OCI-LY7 (cell line): ENCODE results near the gene DNAAF1.

Source experiments
- CTCF ChIP-seq: fragments of 200-600 bp; sonication (generic); conservative IDR thresholded peaks from 2 replicates; pipeline ENCODE4 v1.5.1; 2014; ENCODE audit warnings: mild to moderate bottlenecking, antibody characterized with exemption, low read length, moderate library complexity, mixed read lengths
- EZH2phosphoT487 ChIP-seq: fragments of 200-600 bp; sonication (generic); IDR thresholded peaks from 2 replicates; pipeline ENCODE4 v1.6.1; 2018; ENCODE audit warnings: low read depth, borderline replicate concordance, mild to moderate bottlenecking, mixed run types, antibody characterized with exemption, low read length, moderate library complexity, mixed read lengths

- TF ChIP-seq CTCF (no peak), EZH2phosphoT487 (no peak)
These were observed 75.7 kb downstream of the DNAAF1 start for GRCh38 chr16:84220851-84221250.
